ENCODE data around the gene STOML3.
"Not testable (repeated sequence)": the region's sequence is repeated elsewhere in the genome, so short reads cannot be mapped to it uniquely, and the experiment has no call there.

Gene STOML3

GRCh38 chr13:39023761-39024160 is 33.1 kb upstream of the STOML3 start:
- Histone ChIP-seq H3K4me3 (ENCODE audit: low read depth, low read length) (no peak overlapping the region), H3K4me1 (ENCODE audit: control insufficient read depth, insufficient read depth, low read length) (peaks cover 34% of the 10 kb centered on the region), H3K27me3 (ENCODE audit: control insufficient read depth, insufficient read depth, low read length) (no peaks in the 10 kb centered on the region), H3K9ac (ENCODE audit: low read depth, low read length) (no peak overlapping the region), H3K36me3 (ENCODE audit: control insufficient read depth, insufficient read depth, low read length) (no peaks in the 10 kb centered on the region), H3K9me3 (ENCODE audit: control insufficient read depth, insufficient read depth, low read length) (no peaks in the 10 kb centered on the region)

GRCh38 chr13:39023316-39023715 is 32.7 kb upstream of the STOML3 start:
- Histone ChIP-seq H3K27me3 (ENCODE audit: control insufficient read depth, insufficient read depth, low read length) (no peaks in the 10 kb centered on the region), H3K4me3 (ENCODE audit: low read depth, low read length) (no peak overlapping the region), H3K4me1 (ENCODE audit: control insufficient read depth, insufficient read depth, low read length) (peaks cover 34% of the 10 kb centered on the region), H3K36me3 (ENCODE audit: control insufficient read depth, insufficient read depth, low read length) (no peaks in the 10 kb centered on the region), H3K9ac (ENCODE audit: low read depth, low read length) (no peak overlapping the region), H3K9me3 (ENCODE audit: control insufficient read depth, insufficient read depth, low read length) (no peaks in the 10 kb centered on the region)

GRCh38 chr13:39020853-39021462 is 30.3 kb upstream of the STOML3 start:
- Histone ChIP-seq H3K27me3 (ENCODE audit: control insufficient read depth, insufficient read depth, low read length) (no peaks in the 10 kb centered on the region), H3K9ac (ENCODE audit: low read depth, low read length) (no peak overlapping the region), H3K4me1 (ENCODE audit: control insufficient read depth, insufficient read depth, low read length) (peaks cover 29% of the 10 kb centered on the region), H3K4me3 (ENCODE audit: low read depth, low read length) (no peak overlapping the region), H3K36me3 (ENCODE audit: control insufficient read depth, insufficient read depth, low read length) (peaks cover 6% of the 10 kb centered on the region), H3K9me3 (ENCODE audit: control insufficient read depth, insufficient read depth, low read length) (no peaks in the 10 kb centered on the region)

- Histone ChIP-seq H3K27me3 (ENCODE audit: control insufficient read depth, insufficient read depth, low read length) (no peaks in the 10 kb centered on the region), H3K4me3 (ENCODE audit: low read depth, low read length) (no peak overlapping the region), H3K4me1 (ENCODE audit: control insufficient read depth, insufficient read depth, low read length) (no peaks in the 10 kb centered on the region), H3K36me3 (ENCODE audit: control insufficient read depth, insufficient read depth, low read length) (peaks cover 27% of the 10 kb centered on the region), H3K9ac (ENCODE audit: low read depth, low read length) (no peak overlapping the region), H3K9me3 (ENCODE audit: control insufficient read depth, insufficient read depth, low read length) (no peaks in the 10 kb centered on the region)
These were observed 26.2 kb upstream of the STOML3 start for GRCh38 chr13:39016787-39017186.

- Histone ChIP-seq H3K36me3 (ENCODE audit: control insufficient read depth, insufficient read depth, low read length) (peaks cover 32% of the 10 kb centered on the region), H3K9ac (ENCODE audit: low read depth, low read length) (no peak overlapping the region), H3K4me1 (ENCODE audit: control insufficient read depth, insufficient read depth, low read length) (no peaks in the 10 kb centered on the region), H3K4me3 (ENCODE audit: low read depth, low read length) (no peak overlapping the region), H3K27me3 (ENCODE audit: control insufficient read depth, insufficient read depth, low read length) (no peaks in the 10 kb centered on the region), H3K9me3 (ENCODE audit: control insufficient read depth, insufficient read depth, low read length) (no peaks in the 10 kb centered on the region)
These were observed 25.5 kb upstream of the STOML3 start for GRCh38 chr13:39016087-39016486.

- Histone ChIP-seq H3K36me3 (ENCODE audit: control insufficient read depth, insufficient read depth, low read length) (peaks cover 42% of the 10 kb centered on the region), H3K9me3 (ENCODE audit: control insufficient read depth, insufficient read depth, low read length) (no peaks in the 10 kb centered on the region), H3K4me1 (ENCODE audit: control insufficient read depth, insufficient read depth, low read length) (no peaks in the 10 kb centered on the region), H3K9ac (ENCODE audit: low read depth, low read length) (no peak overlapping the region), H3K4me3 (ENCODE audit: low read depth, low read length) (no peak overlapping the region), H3K27me3 (ENCODE audit: control insufficient read depth, insufficient read depth, low read length) (no peaks in the 10 kb centered on the region)
These were observed 22.8 kb upstream of the STOML3 start for GRCh38 chr13:39013462-39013861.

GRCh38 chr13:39012608-39013007 is 22.0 kb upstream of the STOML3 start:
- no peaks in the 10 kb centered on the region for H3K9me3 ChIP-seq (ENCODE audit: control insufficient read depth, insufficient read depth, low read length)
- H3K36me3 ChIP-seq (ENCODE audit: control insufficient read depth, insufficient read depth, low read length), result peaks cover 36% of the 10 kb centered on the region
- H3K27me3 ChIP-seq (ENCODE audit: control insufficient read depth, insufficient read depth, low read length), result no peaks in the 10 kb centered on the region
- H3K9ac ChIP-seq (ENCODE audit: low read depth, low read length), result no peak overlapping the region
- no peak overlapping the region for H3K4me3 ChIP-seq (ENCODE audit: low read depth, low read length)
- H3K4me1 ChIP-seq (ENCODE audit: control insufficient read depth, insufficient read depth, low read length), result no peaks in the 10 kb centered on the region

- H3K4me1 ChIP-seq (ENCODE audit: control insufficient read depth, insufficient read depth, low read length); H3K9me3 ChIP-seq (ENCODE audit: control insufficient read depth, insufficient read depth, low read length); H3K9ac ChIP-seq (ENCODE audit: low read depth, low read length); H3K27me3 ChIP-seq (ENCODE audit: control insufficient read depth, insufficient read depth, low read length): not testable (repeated sequence)
- peak overlapping the region; percentile 22 for H3K4me3 ChIP-seq (ENCODE audit: low read depth, low read length)
- H3K36me3 ChIP-seq (ENCODE audit: control insufficient read depth, insufficient read depth, low read length), result peaks cover 15% of the 10 kb centered on the region
These were observed 15.9 kb upstream of the STOML3 start for GRCh38 chr13:39006371-39007111.

- Histone ChIP-seq H3K36me3 (ENCODE audit: control insufficient read depth, insufficient read depth, low read length) (no peaks in the 10 kb centered on the region), H3K9ac (ENCODE audit: low read depth, low read length) (no peak overlapping the region), H3K27me3 (ENCODE audit: control insufficient read depth, insufficient read depth, low read length) (no peaks in the 10 kb centered on the region), H3K4me1 (ENCODE audit: control insufficient read depth, insufficient read depth, low read length) (no peaks in the 10 kb centered on the region), H3K9me3 (ENCODE audit: control insufficient read depth, insufficient read depth, low read length) (no peaks in the 10 kb centered on the region), H3K4me3 (ENCODE audit: low read depth, low read length) (no peak overlapping the region)
These were observed 8.1 kb upstream of the STOML3 start for GRCh38 chr13:38998739-38999138.

- Histone ChIP-seq H3K9ac (ENCODE audit: low read depth, low read length) (no peak overlapping the region), H3K4me3 (ENCODE audit: low read depth, low read length) (no peak overlapping the region)
These were observed 2.8 kb upstream of the STOML3 start for GRCh38 chr13:38993381-38993780.

GRCh38 chr13:38981096-38981495 is 9.5 kb downstream of the STOML3 start:
- Histone ChIP-seq H3K36me3 (ENCODE audit: control insufficient read depth, insufficient read depth, low read length) (no peaks in the 10 kb centered on the region), H3K9ac (ENCODE audit: low read depth, low read length) (no peak overlapping the region), H3K9me3 (ENCODE audit: control insufficient read depth, insufficient read depth, low read length) (no peaks in the 10 kb centered on the region), H3K27me3 (ENCODE audit: control insufficient read depth, insufficient read depth, low read length) (no peaks in the 10 kb centered on the region), H3K4me1 (ENCODE audit: control insufficient read depth, insufficient read depth, low read length) (peaks cover 5% of the 10 kb centered on the region), H3K4me3 (ENCODE audit: low read depth, low read length) (no peak overlapping the region)

More at GRCh38 chr13:38993381-38993780, 2.8 kb upstream of the STOML3 start:
- Histone ChIP-seq H3K27me3 (ENCODE audit: control insufficient read depth, insufficient read depth, low read length) (no peaks in the 10 kb centered on the region), H3K9me3 (ENCODE audit: control insufficient read depth, insufficient read depth, low read length) (no peaks in the 10 kb centered on the region), H3K4me1 (ENCODE audit: control insufficient read depth, insufficient read depth, low read length) (no peaks in the 10 kb centered on the region), H3K36me3 (ENCODE audit: control insufficient read depth, insufficient read depth, low read length) (no peaks in the 10 kb centered on the region)

GRCh38 chr13:38980750-38981078 is 9.9 kb downstream of the STOML3 start:
- no peak overlapping the region for H3K4me3 ChIP-seq (ENCODE audit: low read depth, low read length)
- H3K9me3 ChIP-seq (ENCODE audit: control insufficient read depth, insufficient read depth, low read length), result no peaks in the 10 kb centered on the region
- no peaks in the 10 kb centered on the region for H3K27me3 ChIP-seq (ENCODE audit: control insufficient read depth, insufficient read depth, low read length)

More at GRCh38 chr13:38980750-38981078, 9.9 kb downstream of the STOML3 start:
- Histone ChIP-seq H3K36me3 (ENCODE audit: control insufficient read depth, insufficient read depth, low read length) (no peaks in the 10 kb centered on the region), H3K9ac (ENCODE audit: low read depth, low read length) (no peak overlapping the region), H3K4me1 (ENCODE audit: control insufficient read depth, insufficient read depth, low read length) (peaks cover 5% of the 10 kb centered on the region)

Data from iPS-15b (cell line).